ENCODE results near the gene NR0B2. TPM values are rescaled to one million over a fixed set of nuclear protein-coding genes. Genes with fewer than 3 reads are reported as not detected.

Gene NR0B2
- total RNA-seq, 1 experiment from 2014 or later = not detected

DNA sequence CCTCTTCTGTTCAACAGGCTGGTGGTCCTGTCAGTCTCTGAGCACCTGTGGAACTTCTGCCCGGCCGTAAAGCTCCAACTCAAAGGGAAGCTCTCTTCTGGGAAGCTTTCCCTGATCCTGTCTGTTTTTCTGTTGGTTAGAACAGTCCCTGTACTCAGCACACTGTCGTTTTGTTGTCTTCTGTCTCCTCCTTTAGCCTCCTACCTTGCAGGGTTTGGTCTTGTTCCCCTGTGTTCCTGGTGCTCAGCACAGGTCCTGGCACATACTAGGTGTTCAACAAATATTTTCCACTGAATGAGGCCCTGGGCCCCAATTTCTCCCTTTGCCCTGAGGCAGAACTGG, 46.8 kb upstream of the NR0B2 start:
- no peak for DNase-seq (ENCODE audit: low read depth, low spot score)
- Histone ChIP-seq H3K9ac (ENCODE audit: low read length) (peak overlapping the region; percentile 95), H3K9me3 (ENCODE audit: control insufficient read depth in 1 of 2, insufficient read depth in 1 of 2, low read depth in 1 of 2, low read length in 2 of 2) (no peaks in the 10 kb centered on the region), H4K20me1 (ENCODE audit: insufficient read depth) (no peaks in the 10 kb centered on the region), H3K36me3 (ENCODE audit: control insufficient read depth in 1 of 2, insufficient read depth in 2 of 2, low read length in 2 of 2) (no peaks in the 10 kb centered on the region), H3K4me3 (replicated peaks in 1 of 2; ENCODE audit: low read depth in 1 of 2, low read length in 2 of 2) (peak overlapping the region; percentile 87 to 96), H3K27me3 (ENCODE audit: insufficient read depth, low read length) (no peaks in the 10 kb centered on the region), H3K9me2 (ENCODE audit: insufficient read depth) (no peaks in the 10 kb centered on the region), H3K4me2 (ENCODE audit: low read length) (peak overlapping the region; percentile 97), H3K27ac (ENCODE audit: low read depth, low read length) (peak overlapping the region; percentile 87), H2AFZ (ENCODE audit: low read depth, low read length, poor library complexity, severe bottlenecking) (peak overlapping the region; percentile 70), H3K79me2 (ENCODE audit: insufficient read depth, low read length) (peaks cover 30% of the 10 kb centered on the region), H3K4me1 (ENCODE audit: control insufficient read depth in 1 of 2, insufficient read depth in 2 of 2, low read length in 2 of 2) (peaks cover 7 to 26% of the 10 kb centered on the region in 2 experiments; a peak in 3 of 4 replicates)
- RAD21 ChIA-PET (ENCODE audit: low non-redundant PET in 1 of 2, low total read pairs in 2 of 2, uncharacterized antibody in 2 of 2, unreplicated experiment in 2 of 2) = interaction anchor here in 1 of 2 experiments (0.7 kb wide), 1 partner anchor 406 kb away, joined by 3 read pairs; the partner anchor contains the start of gene MAP3K6
- no peak for TF ChIP-seq RAD21 (IDR thresholded peaks at IDR 0.05; ENCODE audit: low read depth)
- no peak for TF ChIP-seq SP1 (IDR thresholded peaks at IDR 0.05; ENCODE audit: low read depth)
- POLR2A ChIA-PET = interaction anchor here (0.8 to 1.2 kb wide), 5 partner anchors 31 to 60 kb away, joined by 3 to 6 read pairs (median 4); partner anchors contain the start of genes GPATCH3 and TRNP1
- intact Hi-C loops (cut with micrococcal nuclease) = loop anchor here (2.0 kb wide), 1 partner anchor 30 kb away; no protein-coding TSS in a partner anchor
- CTCF ChIA-PET = interaction anchor here (0.8 to 1.2 kb wide), 2 partner anchors 33 to 37 kb away, joined by 3 to 4 read pairs; partner anchors contain the start of gene TRNP1
- ATAC-seq = peak; percentile 20
- no TSS peak for BruUV-seq (replicated peaks)

DNA sequence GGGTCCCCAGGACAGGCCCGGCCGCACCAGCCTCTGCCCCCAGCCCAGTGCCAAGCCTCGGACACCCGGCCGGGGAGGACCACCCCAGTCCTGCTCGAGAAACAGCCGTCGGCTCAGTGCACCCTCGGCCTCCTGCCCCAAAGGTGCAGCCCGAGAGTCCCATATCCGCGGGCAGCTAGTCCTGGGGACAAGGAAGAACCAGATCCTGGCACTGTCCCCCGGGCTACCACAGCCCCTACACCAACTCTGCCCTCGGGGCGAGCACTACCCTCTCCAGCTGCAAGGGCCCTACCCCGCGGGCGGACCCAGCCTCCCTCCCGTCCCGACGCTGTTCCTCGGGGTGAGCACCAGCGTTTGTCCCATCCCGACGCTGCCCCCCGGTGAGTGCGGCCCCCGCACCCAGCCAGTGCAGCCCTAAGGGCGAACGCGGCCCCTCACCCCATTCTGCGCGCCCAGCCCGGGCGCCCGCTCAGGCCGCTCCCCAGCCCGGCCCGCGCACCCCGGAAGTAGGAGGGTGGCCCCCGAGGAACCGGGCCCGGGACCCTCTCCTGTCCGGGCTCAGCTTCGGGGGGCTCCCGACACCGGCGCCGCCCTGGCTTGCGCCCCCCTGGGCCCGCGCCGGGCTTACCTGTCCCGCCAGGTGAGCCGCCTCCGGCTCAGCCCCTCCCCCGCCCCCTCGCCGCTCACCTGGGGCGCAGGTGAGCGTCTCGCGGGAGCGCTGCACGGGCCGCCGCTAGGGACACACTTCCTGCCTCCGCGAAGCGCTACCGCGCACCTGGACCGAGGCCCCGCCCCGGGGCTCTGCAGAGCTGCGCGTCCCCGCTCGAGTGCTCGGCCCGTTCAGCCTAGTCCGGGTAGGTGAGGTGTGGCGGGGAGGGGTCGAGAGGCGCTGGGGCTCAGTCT, 46.2 kb upstream of the NR0B2 start, which contains the start of gene KDF1:
Gene KDF1 (minus strand): TSS at position 747 of the 903 bp plus-strand sequence. CDS start 8,088 bp downstream, outside the sequence.
- Histone ChIP-seq H3K36me3 (ENCODE audit: control insufficient read depth in 1 of 2, insufficient read depth in 2 of 2, low read length in 2 of 2) (no peaks in the 10 kb centered on the region), H3K27ac (ENCODE audit: low read depth, low read length) (peak within 1 kb of the TSS; percentile 87), H4K20me1 (ENCODE audit: insufficient read depth) (no peaks in the 10 kb centered on the region), H3K4me1 (ENCODE audit: control insufficient read depth in 1 of 2, insufficient read depth in 2 of 2, low read length in 2 of 2) (peaks cover 7 to 26% of the 10 kb centered on the region in 2 experiments; a peak in 3 of 4 replicates), H3K4me2 (ENCODE audit: low read length) (peak within 1 kb of the TSS; percentile 97), H3K9me3 (ENCODE audit: control insufficient read depth in 1 of 2, insufficient read depth in 1 of 2, low read depth in 1 of 2, low read length in 2 of 2) (no peaks in the 10 kb centered on the region), H2AFZ (ENCODE audit: low read depth, low read length, poor library complexity, severe bottlenecking) (peak within 1 kb of the TSS; percentile 70), H3K4me3 (replicated peaks in 1 of 2; ENCODE audit: low read depth in 1 of 2, low read length in 2 of 2) (peak within 1 kb of the TSS; percentile 87 to 96), H3K27me3 (ENCODE audit: insufficient read depth, low read length) (no peaks in the 10 kb centered on the region), H3K79me2 (ENCODE audit: insufficient read depth, low read length) (peaks cover 30% of the 10 kb centered on the region), H3K9ac (ENCODE audit: low read length) (peak within 1 kb of the TSS; percentile 95), H3K9me2 (ENCODE audit: insufficient read depth) (no peaks in the 10 kb centered on the region)
- RAD21 ChIA-PET (ENCODE audit: low non-redundant PET in 1 of 2, low total read pairs in 2 of 2, uncharacterized antibody in 2 of 2, unreplicated experiment in 2 of 2) = interaction anchor here in 1 of 2 experiments (0.7 kb wide), 1 partner anchor 407 kb away, joined by 3 read pairs; the partner anchor contains the start of gene MAP3K6
- intact Hi-C loops (cut with micrococcal nuclease) = loop anchor here (2.0 kb wide), 1 partner anchor 31 kb away; no protein-coding TSS in a partner anchor
- POLR2A ChIA-PET = interaction anchor here (0.8 to 1.2 kb wide), 6 partner anchors 31 to 60 kb away, joined by 3 to 6 read pairs (median 4); partner anchors contain the start of genes GPATCH3 and TRNP1
- ATAC-seq (peak; percentile 94), DNase-seq (ENCODE audit: low read depth, low spot score) (peak; percentile 61)
- BruUV-seq (replicated peaks) = no TSS peak
- CTCF ChIA-PET = interaction anchor here (0.8 to 1.2 kb wide), 2 partner anchors 33 to 38 kb away, joined by 3 to 4 read pairs; partner anchors contain the start of gene TRNP1
- TF ChIP-seq RAD21 (IDR thresholded peaks at IDR 0.05; ENCODE audit: low read depth) (no peak), SP1 (IDR thresholded peaks at IDR 0.05; ENCODE audit: low read depth) (peak; percentile 74), EGR1 (IDR thresholded peaks at IDR 0.05; ENCODE audit: low read depth) (peak; percentile 88), CBX3 (IDR thresholded peaks at IDR 0.05; ENCODE audit: low read depth) (peak; percentile 81; the same call in 1 of the 2 replicates), YY1 (IDR thresholded peaks at IDR 0.05; ENCODE audit: extremely low read depth, insufficient replicate concordance, low read depth, low read length) (peak; percentile 81), EZH2 (IDR thresholded peaks at IDR 0.05) (no peak), ELF1 (IDR thresholded peaks at IDR 0.05; ENCODE audit: borderline replicate concordance, low read depth) (peak; percentile 67; the same call in 1 of the 2 replicates), EZH2phosphoT487 (IDR thresholded peaks at IDR 0.05; ENCODE audit: borderline replicate concordance) (no peak), CEBPB (IDR thresholded peaks at IDR 0.05; ENCODE audit: low read depth) (no peak), TCF7L2 (IDR thresholded peaks at IDR 0.05; ENCODE audit: borderline replicate concordance, extremely low read depth, insufficient read depth, insufficient read length) (no peak), ZFX (IDR thresholded peaks at IDR 0.05) (peak; percentile 92)
- TF ChIP-seq, protein P1, sequence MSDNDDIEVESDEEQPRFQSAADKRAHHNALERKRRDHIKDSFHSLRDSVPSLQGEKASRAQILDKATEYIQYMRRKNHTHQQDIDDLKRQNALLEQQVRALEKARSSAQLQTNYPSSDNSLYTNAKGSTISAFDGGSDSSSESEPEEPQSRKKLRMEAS (IDR thresholded peaks at IDR 0.05) = peak; percentile 81
- TF ChIP-seq, protein P2, sequence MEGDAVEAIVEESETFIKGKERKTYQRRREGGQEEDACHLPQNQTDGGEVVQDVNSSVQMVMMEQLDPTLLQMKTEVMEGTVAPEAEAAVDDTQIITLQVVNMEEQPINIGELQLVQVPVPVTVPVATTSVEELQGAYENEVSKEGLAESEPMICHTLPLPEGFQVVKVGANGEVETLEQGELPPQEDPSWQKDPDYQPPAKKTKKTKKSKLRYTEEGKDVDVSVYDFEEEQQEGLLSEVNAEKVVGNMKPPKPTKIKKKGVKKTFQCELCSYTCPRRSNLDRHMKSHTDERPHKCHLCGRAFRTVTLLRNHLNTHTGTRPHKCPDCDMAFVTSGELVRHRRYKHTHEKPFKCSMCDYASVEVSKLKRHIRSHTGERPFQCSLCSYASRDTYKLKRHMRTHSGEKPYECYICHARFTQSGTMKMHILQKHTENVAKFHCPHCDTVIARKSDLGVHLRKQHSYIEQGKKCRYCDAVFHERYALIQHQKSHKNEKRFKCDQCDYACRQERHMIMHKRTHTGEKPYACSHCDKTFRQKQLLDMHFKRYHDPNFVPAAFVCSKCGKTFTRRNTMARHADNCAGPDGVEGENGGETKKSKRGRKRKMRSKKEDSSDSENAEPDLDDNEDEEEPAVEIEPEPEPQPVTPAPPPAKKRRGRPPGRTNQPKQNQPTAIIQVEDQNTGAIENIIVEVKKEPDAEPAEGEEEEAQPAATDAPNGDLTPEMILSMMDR (IDR thresholded peaks at IDR 0.05 in 2 of 3, conservative IDR thresholded peaks at IDR 0.05 in 1 of 3; ENCODE audit: borderline replicate concordance in 1 of 3, insufficient read depth in 1 of 3, low read depth in 2 of 3, low read length in 2 of 3) = peak in 1 of 3 experiments; percentile 42; a peak in 1 of 6 replicates
